SU-DHL-6 (cell line): ENCODE data around the gene CNPPD1.

Experiments
- H2AFZ ChIP-seq: fragments of 200-600 bp; sonication (generic); 2 replicates; pipeline ENCODE4 v1.6.1; 2014; ENCODE audit warnings: low read depth, mild to moderate bottlenecking, moderate library complexity, mixed read lengths, antibody characterized with exemption, low read length; ENCODE audit not compliant: severe bottlenecking
- H3F3A ChIP-seq: fragments of 200-600 bp; shearing (Covaris generic); 2 replicates; pipeline ENCODE4 v1.6.0; 2016; ENCODE audit warnings: antibody characterized with exemption, mild to moderate bottlenecking; ENCODE audit not compliant: insufficient read depth
- H3K27ac ChIP-seq: fragments of 200-600 bp; sonication (generic); 2 replicates; pipeline ENCODE4 v1.5.1; 2016; ENCODE audit warnings: low read depth, mild to moderate bottlenecking, low read length, moderate library complexity, mixed read lengths
- H3K27me3 ChIP-seq: fragments of 200-600 bp; sonication (generic), shearing (Covaris generic); 2 replicates; pipeline ENCODE4 v1.6.0; 2014; ENCODE audit warnings: mild to moderate bottlenecking, low read length
- H3K36me3 ChIP-seq: fragments of 200-600 bp; sonication (generic); 2 replicates; pipeline ENCODE4 v1.6.1; 2014; ENCODE audit warnings: mild to moderate bottlenecking, low read length, mixed read lengths
- H3K4me2 ChIP-seq: fragments of 300-600, 200-600 bp; shearing (Covaris generic), sonication (generic); 2 replicates; pipeline ENCODE4 v1.6.0; 2014; ENCODE audit warnings: low read length, low read depth, mild to moderate bottlenecking; ENCODE audit not compliant: poor library complexity, severe bottlenecking
- H3K4me3 ChIP-seq: fragments of 200-600 bp; sonication (generic); 2 replicates; pipeline ENCODE4 v1.5.1; 2014; ENCODE audit warnings: antibody characterized with exemption, low read length, mild to moderate bottlenecking, mixed read lengths; ENCODE audit not compliant: insufficient read depth, poor library complexity, severe bottlenecking
- H3K79me2 ChIP-seq: fragments of 200-600 bp; sonication (generic); 2 replicates; pipeline ENCODE4 v1.6.1; 2014; ENCODE audit warnings: mild to moderate bottlenecking, low read length, moderate library complexity; ENCODE audit not compliant: insufficient read depth
- H3K9ac ChIP-seq: fragments of 200-600 bp; sonication (generic); 2 replicates; pipeline ENCODE4 v1.7.0; 2014; ENCODE audit warnings: mild to moderate bottlenecking, low read length
- H3K9me2 ChIP-seq: fragments of 200-600 bp; sonication (generic); replicated peaks from 2 replicates; pipeline ENCODE4 v1.6.1; 2014; ENCODE audit warnings: low read length; ENCODE audit not compliant: insufficient read depth
- H3K9me3 ChIP-seq: fragments of 200-600 bp; sonication (generic); 2 replicates; pipeline ENCODE4 v1.6.1; 2014; ENCODE audit warnings: low read length, mixed read lengths; ENCODE audit not compliant: insufficient read depth
- H4K20me1 ChIP-seq: fragments of 200-600 bp; sonication (generic); 2 replicates; pipeline ENCODE4 v1.6.1; 2014; ENCODE audit warnings: low read depth, mild to moderate bottlenecking, antibody characterized with exemption, low read length, moderate library complexity, mixed read lengths
- EZH2phosphoT487 ChIP-seq: fragments of 200-600 bp; sonication (generic), shearing (Covaris generic); conservative IDR thresholded peaks from 2 replicates; pipeline ENCODE4 v1.6.1; 2018; ENCODE audit warnings: mild to moderate bottlenecking, antibody characterized with exemption, low read length, moderate library complexity, mixed read lengths
- TF ChIP-seq, protein P1 (sequence below): fragments of 200-600 bp; sonication (generic); IDR thresholded peaks from one replicate; pipeline ENCODE4 v1.5.1; 2017; ENCODE audit warnings: antibody characterized with exemption, mild to moderate bottlenecking, low read length, moderate library complexity; ENCODE audit not compliant: insufficient read depth, poor library complexity, severe bottlenecking

The CNPPD1 gene

DNA sequence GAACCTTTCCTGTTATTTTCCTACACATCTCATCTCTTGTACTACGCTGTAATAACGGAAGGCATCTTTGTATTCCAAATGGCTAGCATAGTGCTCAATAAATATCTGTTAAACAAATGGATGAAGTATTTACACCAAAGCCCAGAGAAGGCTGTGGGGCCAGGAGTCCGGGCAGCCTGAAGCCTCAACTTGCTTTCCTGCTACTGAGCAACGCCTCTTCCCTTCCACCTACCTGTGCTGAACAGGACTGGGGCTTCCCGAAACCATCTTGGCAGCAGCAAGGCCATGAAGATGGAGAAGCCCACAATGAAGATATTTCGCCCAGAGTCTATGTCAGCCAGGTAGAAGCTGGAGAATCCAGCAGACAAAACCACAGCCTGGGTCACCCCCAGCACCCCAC, 13.6 kb downstream of the CNPPD1 start:
- H3K27me3 ChIP-seq: no peaks in the 10 kb centered on the region
- no peak overlapping the region for H3K27ac ChIP-seq
- H2AFZ ChIP-seq: no peak overlapping the region
- H3K9ac ChIP-seq: no peak overlapping the region
- no peaks in the 10 kb centered on the region for H3K36me3 ChIP-seq
- peaks cover 3% of the 10 kb centered on the region; the same call in 1 of the 2 replicates for H3F3A ChIP-seq
- no peaks in the 10 kb centered on the region for H3K79me2 ChIP-seq
- no peak overlapping the region for H3K4me3 ChIP-seq
- TF ChIP-seq, protein P1, sequence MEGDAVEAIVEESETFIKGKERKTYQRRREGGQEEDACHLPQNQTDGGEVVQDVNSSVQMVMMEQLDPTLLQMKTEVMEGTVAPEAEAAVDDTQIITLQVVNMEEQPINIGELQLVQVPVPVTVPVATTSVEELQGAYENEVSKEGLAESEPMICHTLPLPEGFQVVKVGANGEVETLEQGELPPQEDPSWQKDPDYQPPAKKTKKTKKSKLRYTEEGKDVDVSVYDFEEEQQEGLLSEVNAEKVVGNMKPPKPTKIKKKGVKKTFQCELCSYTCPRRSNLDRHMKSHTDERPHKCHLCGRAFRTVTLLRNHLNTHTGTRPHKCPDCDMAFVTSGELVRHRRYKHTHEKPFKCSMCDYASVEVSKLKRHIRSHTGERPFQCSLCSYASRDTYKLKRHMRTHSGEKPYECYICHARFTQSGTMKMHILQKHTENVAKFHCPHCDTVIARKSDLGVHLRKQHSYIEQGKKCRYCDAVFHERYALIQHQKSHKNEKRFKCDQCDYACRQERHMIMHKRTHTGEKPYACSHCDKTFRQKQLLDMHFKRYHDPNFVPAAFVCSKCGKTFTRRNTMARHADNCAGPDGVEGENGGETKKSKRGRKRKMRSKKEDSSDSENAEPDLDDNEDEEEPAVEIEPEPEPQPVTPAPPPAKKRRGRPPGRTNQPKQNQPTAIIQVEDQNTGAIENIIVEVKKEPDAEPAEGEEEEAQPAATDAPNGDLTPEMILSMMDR: no peak
- no peak for TF ChIP-seq EZH2phosphoT487
- H3K9me2 ChIP-seq: no peaks in the 10 kb centered on the region
- H4K20me1 ChIP-seq: no peaks in the 10 kb centered on the region
- H3K9me3 ChIP-seq: no peaks in the 10 kb centered on the region
- H3K4me2 ChIP-seq: no peak overlapping the region

DNA sequence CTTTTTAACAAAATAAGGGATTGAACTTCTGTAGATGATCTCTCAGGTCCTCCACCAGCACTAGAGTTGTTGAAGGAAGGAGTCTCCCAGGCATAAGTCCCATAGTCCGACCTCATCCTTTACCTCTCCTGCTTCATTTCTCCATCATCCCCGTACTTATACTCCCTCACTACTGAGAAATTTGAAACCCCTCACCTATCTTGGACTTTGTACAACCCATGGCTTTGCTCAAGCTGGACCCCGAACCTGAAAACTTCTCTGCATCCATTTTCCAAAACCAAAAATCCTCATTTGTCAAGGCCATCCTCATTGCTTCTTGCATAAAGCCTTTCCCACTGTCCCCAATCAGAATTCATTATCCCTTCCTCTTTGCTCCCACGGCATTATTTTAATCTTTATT, 15.6 kb downstream of the CNPPD1 start:
- no peaks in the 10 kb centered on the region for H3K79me2 ChIP-seq
- H3F3A ChIP-seq: peaks cover 3% of the 10 kb centered on the region; the same call in 1 of the 2 replicates
- no peak overlapping the region for H3K27ac ChIP-seq
- H3K9me3 ChIP-seq: no peaks in the 10 kb centered on the region
- peak overlapping the region; percentile 69 for H3K4me2 ChIP-seq
- peak overlapping the region; percentile 80 for H2AFZ ChIP-seq
- no peaks in the 10 kb centered on the region for H4K20me1 ChIP-seq
- H3K27me3 ChIP-seq: no peaks in the 10 kb centered on the region
- peak overlapping the region; percentile 66 for H3K4me3 ChIP-seq
- H3K36me3 ChIP-seq: no peaks in the 10 kb centered on the region
- H3K9ac ChIP-seq: peak overlapping the region; percentile 68
- TF ChIP-seq, protein P1: no peak
- TF ChIP-seq EZH2phosphoT487: no peak
- H3K9me2 ChIP-seq: no peaks in the 10 kb centered on the region

DNA sequence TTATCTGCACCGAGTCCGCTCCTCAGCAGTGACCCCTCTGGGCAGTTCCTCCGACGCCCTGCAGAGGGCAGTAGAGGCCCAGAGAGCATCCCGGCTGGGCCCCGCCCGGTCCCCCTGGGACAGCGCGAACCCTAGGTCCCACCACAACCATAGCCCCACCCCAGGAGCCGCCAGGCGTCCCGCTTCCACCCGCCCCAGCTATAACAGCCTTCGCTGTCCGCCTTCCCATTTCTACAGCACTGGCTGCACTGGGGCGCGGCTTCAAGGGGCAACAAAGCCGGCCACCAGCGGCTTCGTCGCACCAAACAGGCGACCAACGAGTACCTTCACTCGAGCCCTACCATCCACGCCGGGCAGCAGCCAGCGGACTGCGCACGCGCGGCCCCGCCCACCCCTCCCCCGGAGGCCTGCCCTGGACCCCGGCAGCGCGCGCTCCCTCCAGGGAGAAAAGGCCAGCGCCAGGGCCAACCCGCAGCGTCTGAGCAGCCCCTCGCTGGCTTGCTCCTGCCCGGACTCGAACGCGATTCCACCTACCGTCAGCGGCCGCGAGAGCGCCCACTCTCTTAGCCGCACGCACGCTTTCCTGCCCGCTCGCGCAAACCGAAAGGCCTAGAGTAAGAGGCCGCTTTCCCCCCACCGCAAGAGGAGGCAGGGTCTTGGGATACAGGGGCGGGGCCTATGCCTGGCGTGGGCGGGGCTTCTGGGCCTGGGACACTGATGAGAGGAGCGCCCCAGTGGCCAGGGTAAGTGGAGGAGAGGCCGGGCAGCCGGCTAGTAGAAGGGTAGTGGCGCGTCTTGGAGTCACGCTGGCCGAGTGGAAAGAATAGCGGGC, 16.3 kb downstream of the CNPPD1 start, which contains the start of gene NHEJ1:
TSS of gene NHEJ1 (minus strand) at position 630 of the 832 bp plus-strand sequence. CDS start 2,453 bp downstream, outside the sequence.
- Histone ChIP-seq H3K27ac (peak within 1 kb of the TSS; percentile 76), H2AFZ (peak within 1 kb of the TSS; percentile 80), H3K4me2 (peak within 1 kb of the TSS; percentile 69), H3K36me3 (no peaks in the 10 kb centered on the region), H3K9me2 (no peaks in the 10 kb centered on the region), H3K4me3 (peak within 1 kb of the TSS; percentile 66), H3F3A (peaks cover 3% of the 10 kb centered on the region; the same call in 1 of the 2 replicates), H4K20me1 (no peaks in the 10 kb centered on the region), H3K79me2 (no peaks in the 10 kb centered on the region), H3K27me3 (no peaks in the 10 kb centered on the region), H3K9ac (peak within 1 kb of the TSS; percentile 68), H3K9me3 (no peaks in the 10 kb centered on the region)
- TF ChIP-seq EZH2phosphoT487: no peak
- TF ChIP-seq, protein P1: peak; percentile 92
